Fibroblast of villous mesenchyme (primary cell): ENCODE measurements around the gene TNRC6A. TPM values are rescaled to one million over a fixed set of nuclear protein-coding genes. Genes with fewer than 3 reads are reported as not detected.
"Not testable (repeated sequence)": the region's sequence is repeated elsewhere in the genome, so short reads cannot be mapped to it uniquely, and the experiment has no call there.

ENCODE experiments used
- DNase-seq: peaks from one replicate; pipeline ENCODE4 v3.0.0-alpha.2; 2010; ENCODE audit warnings: low read depth
- H3K4me3 ChIP-seq: 2 replicates; pipeline ENCODE4 v1.5.1; 2011; ENCODE audit warnings: low read depth, mild to moderate bottlenecking, low read length
- CTCF ChIP-seq: IDR thresholded peaks from 2 replicates; pipeline ENCODE4 v1.5.1; 2012; ENCODE audit warnings: low read depth, mild to moderate bottlenecking, low read length; ENCODE audit not compliant: insufficient read depth
- total RNA-seq: library from RNA; depleted of rRNA; stranded (reverse); fragments of >200 nt; gene quantifications from 2 replicates; pipeline ENCODE4 v1.2.3, GENCODE V29; 2012

Gene TNRC6A
- total RNA-seq, 1 donor = 66.9 TPM

GRCh38 chr16:24745391-24745790 is 15.9 kb downstream of the TNRC6A start:
- TF ChIP-seq CTCF = no peak
- no peak for DNase-seq

GRCh38 chr16:24745791-24746190 is 16.3 kb downstream of the TNRC6A start:
- TF ChIP-seq CTCF = no peak
- no peak overlapping the region for H3K4me3 ChIP-seq
- DNase-seq = no peak

More at GRCh38 chr16:24745391-24745790, 15.9 kb downstream of the TNRC6A start:
- no peak overlapping the region for H3K4me3 ChIP-seq

- no peak for TF ChIP-seq CTCF
- no peak for DNase-seq
- no peak overlapping the region for H3K4me3 ChIP-seq
Observed at GRCh38 chr16:24747441-24747840, 18.0 kb downstream of the TNRC6A start.

GRCh38 chr16:24748242-24748641 is 18.8 kb downstream of the TNRC6A start:
- H3K4me3 ChIP-seq = no peak overlapping the region
- no peak for TF ChIP-seq CTCF

GRCh38 chr16:24749310-24749709 is 19.9 kb downstream of the TNRC6A start:
- H3K4me3 ChIP-seq = no peak overlapping the region
- no peak for DNase-seq
- no peak for TF ChIP-seq CTCF

More at GRCh38 chr16:24748242-24748641, 18.8 kb downstream of the TNRC6A start:
- DNase-seq = peak; percentile 90

GRCh38 chr16:24749872-24750271 is 20.4 kb downstream of the TNRC6A start:
- not testable (repeated sequence) for H3K4me3 ChIP-seq, DNase-seq

- no peak for DNase-seq
- H3K4me3 ChIP-seq = no peak overlapping the region
- TF ChIP-seq CTCF = no peak
Observed at GRCh38 chr16:24753000-24753399, 23.5 kb downstream of the TNRC6A start.

- H3K4me3 ChIP-seq = no peak overlapping the region
- no peak for TF ChIP-seq CTCF
- no peak for DNase-seq
Observed at GRCh38 chr16:24753437-24753836, 24.0 kb downstream of the TNRC6A start.
